HL-60 (cell line): ENCODE data around the gene BACE1-AS.

Experiments used
- DNase-seq, 2 experiments: peaks; one replicate each; pipeline ENCODE4 v3.0.0-alpha.2; 2010 to 2020; ENCODE audit warnings: low read depth in 1 of 2, low spot score in 1 of 2
- H3K27ac ChIP-seq: fragments of 250-450 bp; sonication (Bioruptor Pico); replicated peaks from 2 replicates; pipeline ENCODE4 v1.5.1; 2020; ENCODE audit warnings: mild to moderate bottlenecking, moderate library complexity
- H3K27me3 ChIP-seq: fragments of 250-450 bp; sonication (Bioruptor Pico); 2 replicates; pipeline ENCODE4 v1.5.1; 2021; ENCODE audit warnings: mild to moderate bottlenecking, moderate library complexity; ENCODE audit not compliant: insufficient read depth, poor library complexity, severe bottlenecking
- H3K4me3 ChIP-seq: replicated peaks from 2 replicates; pipeline ENCODE4 v1.5.1; 2011; ENCODE audit warnings: mild to moderate bottlenecking, control low read depth, low read length; ENCODE audit not compliant: insufficient read depth
- GABPA ChIP-seq: IDR thresholded peaks from 2 replicates; pipeline ENCODE4 v1.6.1; 2012; ENCODE audit warnings: low read depth
- POLR2AphosphoS5 ChIP-seq: IDR thresholded peaks from 2 replicates; pipeline ENCODE4 v1.6.1; 2012; ENCODE audit warnings: low read depth
- SPI1 ChIP-seq: IDR thresholded peaks from 2 replicates; pipeline ENCODE4 v1.6.1; 2012; ENCODE audit warnings: low read depth, mild to moderate bottlenecking, borderline replicate concordance
- TF ChIP-seq, protein P1 (sequence below): IDR thresholded peaks from 2 replicates; pipeline ENCODE4 v1.6.1; 2012; ENCODE audit warnings: low read depth; ENCODE audit not compliant: insufficient replicate concordance
- TF ChIP-seq, protein P2 (sequence below): IDR thresholded peaks from one replicate; pipeline ENCODE4 v1.5.1; 2011; ENCODE audit warnings: low read length, control low read depth, inconsistent platforms; ENCODE audit not compliant: insufficient read depth

BACE1-AS gene

DNA sequence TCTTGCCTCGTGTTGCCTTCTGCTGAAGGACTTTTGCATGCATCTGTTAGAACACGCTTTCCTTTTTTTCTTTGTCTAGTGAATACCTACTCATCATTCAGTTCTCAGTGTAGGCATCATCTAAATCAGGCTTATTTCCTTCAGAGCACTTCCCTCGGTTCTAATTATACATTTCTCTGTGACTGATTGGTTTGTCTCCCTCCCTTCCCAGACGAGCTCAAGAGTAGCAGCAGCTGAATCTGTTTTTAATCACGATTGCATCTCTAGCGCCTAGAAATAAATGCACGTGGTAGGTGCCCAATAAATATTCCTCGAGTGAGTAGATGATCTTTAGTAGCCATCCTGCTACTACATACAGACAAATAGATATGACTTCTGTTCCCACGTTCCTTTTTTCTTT, 42.8 kb downstream of the BACE1-AS start:
- H3K27me3 ChIP-seq: no peaks in the 10 kb centered on the region
- TF ChIP-seq, protein P1, sequence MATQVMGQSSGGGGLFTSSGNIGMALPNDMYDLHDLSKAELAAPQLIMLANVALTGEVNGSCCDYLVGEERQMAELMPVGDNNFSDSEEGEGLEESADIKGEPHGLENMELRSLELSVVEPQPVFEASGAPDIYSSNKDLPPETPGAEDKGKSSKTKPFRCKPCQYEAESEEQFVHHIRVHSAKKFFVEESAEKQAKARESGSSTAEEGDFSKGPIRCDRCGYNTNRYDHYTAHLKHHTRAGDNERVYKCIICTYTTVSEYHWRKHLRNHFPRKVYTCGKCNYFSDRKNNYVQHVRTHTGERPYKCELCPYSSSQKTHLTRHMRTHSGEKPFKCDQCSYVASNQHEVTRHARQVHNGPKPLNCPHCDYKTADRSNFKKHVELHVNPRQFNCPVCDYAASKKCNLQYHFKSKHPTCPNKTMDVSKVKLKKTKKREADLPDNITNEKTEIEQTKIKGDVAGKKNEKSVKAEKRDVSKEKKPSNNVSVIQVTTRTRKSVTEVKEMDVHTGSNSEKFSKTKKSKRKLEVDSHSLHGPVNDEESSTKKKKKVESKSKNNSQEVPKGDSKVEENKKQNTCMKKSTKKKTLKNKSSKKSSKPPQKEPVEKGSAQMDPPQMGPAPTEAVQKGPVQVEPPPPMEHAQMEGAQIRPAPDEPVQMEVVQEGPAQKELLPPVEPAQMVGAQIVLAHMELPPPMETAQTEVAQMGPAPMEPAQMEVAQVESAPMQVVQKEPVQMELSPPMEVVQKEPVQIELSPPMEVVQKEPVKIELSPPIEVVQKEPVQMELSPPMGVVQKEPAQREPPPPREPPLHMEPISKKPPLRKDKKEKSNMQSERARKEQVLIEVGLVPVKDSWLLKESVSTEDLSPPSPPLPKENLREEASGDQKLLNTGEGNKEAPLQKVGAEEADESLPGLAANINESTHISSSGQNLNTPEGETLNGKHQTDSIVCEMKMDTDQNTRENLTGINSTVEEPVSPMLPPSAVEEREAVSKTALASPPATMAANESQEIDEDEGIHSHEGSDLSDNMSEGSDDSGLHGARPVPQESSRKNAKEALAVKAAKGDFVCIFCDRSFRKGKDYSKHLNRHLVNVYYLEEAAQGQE: no peak
- no peak for TF ChIP-seq SPI1
- no peak for TF ChIP-seq GABPA
- TF ChIP-seq, protein P2, sequence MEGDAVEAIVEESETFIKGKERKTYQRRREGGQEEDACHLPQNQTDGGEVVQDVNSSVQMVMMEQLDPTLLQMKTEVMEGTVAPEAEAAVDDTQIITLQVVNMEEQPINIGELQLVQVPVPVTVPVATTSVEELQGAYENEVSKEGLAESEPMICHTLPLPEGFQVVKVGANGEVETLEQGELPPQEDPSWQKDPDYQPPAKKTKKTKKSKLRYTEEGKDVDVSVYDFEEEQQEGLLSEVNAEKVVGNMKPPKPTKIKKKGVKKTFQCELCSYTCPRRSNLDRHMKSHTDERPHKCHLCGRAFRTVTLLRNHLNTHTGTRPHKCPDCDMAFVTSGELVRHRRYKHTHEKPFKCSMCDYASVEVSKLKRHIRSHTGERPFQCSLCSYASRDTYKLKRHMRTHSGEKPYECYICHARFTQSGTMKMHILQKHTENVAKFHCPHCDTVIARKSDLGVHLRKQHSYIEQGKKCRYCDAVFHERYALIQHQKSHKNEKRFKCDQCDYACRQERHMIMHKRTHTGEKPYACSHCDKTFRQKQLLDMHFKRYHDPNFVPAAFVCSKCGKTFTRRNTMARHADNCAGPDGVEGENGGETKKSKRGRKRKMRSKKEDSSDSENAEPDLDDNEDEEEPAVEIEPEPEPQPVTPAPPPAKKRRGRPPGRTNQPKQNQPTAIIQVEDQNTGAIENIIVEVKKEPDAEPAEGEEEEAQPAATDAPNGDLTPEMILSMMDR: no peak
- TF ChIP-seq POLR2AphosphoS5: no peak
- H3K4me3 ChIP-seq: no peak overlapping the region
- DNase-seq: no peak
- H3K27ac ChIP-seq: no peak overlapping the region

DNA sequence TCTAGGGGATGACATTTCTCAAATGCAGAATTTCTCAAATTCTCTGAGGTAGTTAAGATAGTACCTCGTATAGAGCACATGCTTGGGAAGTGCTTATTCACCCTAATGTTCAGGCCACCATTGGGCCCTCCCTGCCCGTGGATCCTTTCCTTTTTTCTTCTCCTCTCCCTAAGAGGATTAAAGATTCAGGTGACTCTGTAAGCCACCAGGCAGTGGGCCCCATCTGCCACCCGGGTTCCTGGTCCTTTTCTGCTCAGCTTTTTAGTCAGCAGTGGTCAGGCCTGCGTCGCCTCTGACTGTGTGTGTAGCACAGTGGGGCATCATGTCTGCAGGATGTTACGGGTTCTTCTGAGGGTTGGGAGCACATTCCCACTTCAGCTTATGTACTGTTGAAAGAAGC, 43.8 kb downstream of the BACE1-AS start:
- DNase-seq: no peak
- TF ChIP-seq, protein P2: no peak
- TF ChIP-seq POLR2AphosphoS5 (no peak), SPI1 (no peak), GABPA (no peak)
- TF ChIP-seq, protein P1: no peak
- H3K27ac ChIP-seq: no peak overlapping the region
- H3K4me3 ChIP-seq: no peak overlapping the region
- no peaks in the 10 kb centered on the region for H3K27me3 ChIP-seq

DNA sequence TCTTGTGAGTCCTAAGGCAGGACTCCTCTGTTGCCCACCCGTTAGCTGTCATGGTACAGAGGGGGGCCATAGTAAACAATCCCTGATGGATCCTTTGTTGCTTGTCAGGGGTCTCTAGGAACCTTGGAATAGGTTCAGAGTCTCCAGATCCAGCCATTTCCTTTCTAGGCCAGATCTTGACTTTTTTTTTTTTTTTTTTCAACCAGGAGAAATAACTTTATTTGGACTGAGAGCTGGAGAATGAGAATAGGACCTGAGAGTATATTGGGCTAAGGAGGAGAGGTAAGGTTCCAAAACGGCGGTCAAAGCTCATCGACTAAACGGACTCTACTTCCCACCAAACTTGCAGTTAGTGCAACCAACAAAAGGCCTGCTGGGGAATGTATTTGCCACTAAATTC, 44.3 kb downstream of the BACE1-AS start:
- TF ChIP-seq GABPA (no peak), POLR2AphosphoS5 (no peak), SPI1 (no peak)
- TF ChIP-seq, protein P1: no peak
- TF ChIP-seq, protein P2: no peak
- H3K4me3 ChIP-seq: no peak overlapping the region
- no peak for DNase-seq
- H3K27ac ChIP-seq: no peak overlapping the region
- H3K27me3 ChIP-seq: no peaks in the 10 kb centered on the region
